ENCODE results near the gene CDCA8. TPM values are rescaled to one million over a fixed set of nuclear protein-coding genes. Genes with fewer than 3 reads are reported as not detected.

Gene CDCA8
- total RNA-seq, 1 donor: 14.2 TPM

DNA sequence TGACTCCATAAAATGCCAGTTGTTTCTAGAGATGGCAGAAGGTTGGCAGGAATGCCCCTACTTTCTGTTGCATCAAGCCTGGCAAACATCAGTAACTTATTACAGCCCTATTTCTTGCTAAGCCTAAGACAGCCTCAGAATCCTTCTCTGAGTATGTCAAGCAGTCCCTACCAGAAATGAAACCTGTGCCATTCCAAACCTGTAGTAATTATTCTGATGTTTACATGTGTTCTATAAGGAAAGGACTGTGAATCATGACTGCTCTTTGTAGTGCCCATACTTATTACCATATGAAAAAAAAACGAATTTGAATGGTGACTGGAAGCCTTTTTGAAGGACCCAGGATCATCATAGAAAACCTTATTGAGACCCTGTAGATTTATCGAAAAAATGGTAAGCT lies 5.4 kb downstream of the CDCA8 start:
- H3K4me3 ChIP-seq (ENCODE audit: low read depth, low read length): no peak overlapping the region
- TF ChIP-seq, protein P1, sequence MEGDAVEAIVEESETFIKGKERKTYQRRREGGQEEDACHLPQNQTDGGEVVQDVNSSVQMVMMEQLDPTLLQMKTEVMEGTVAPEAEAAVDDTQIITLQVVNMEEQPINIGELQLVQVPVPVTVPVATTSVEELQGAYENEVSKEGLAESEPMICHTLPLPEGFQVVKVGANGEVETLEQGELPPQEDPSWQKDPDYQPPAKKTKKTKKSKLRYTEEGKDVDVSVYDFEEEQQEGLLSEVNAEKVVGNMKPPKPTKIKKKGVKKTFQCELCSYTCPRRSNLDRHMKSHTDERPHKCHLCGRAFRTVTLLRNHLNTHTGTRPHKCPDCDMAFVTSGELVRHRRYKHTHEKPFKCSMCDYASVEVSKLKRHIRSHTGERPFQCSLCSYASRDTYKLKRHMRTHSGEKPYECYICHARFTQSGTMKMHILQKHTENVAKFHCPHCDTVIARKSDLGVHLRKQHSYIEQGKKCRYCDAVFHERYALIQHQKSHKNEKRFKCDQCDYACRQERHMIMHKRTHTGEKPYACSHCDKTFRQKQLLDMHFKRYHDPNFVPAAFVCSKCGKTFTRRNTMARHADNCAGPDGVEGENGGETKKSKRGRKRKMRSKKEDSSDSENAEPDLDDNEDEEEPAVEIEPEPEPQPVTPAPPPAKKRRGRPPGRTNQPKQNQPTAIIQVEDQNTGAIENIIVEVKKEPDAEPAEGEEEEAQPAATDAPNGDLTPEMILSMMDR (IDR thresholded peaks at IDR 0.05; ENCODE audit: insufficient read depth, low read depth, low read length): no peak
- DNase-seq (ENCODE audit: low read depth): no peak

DNA sequence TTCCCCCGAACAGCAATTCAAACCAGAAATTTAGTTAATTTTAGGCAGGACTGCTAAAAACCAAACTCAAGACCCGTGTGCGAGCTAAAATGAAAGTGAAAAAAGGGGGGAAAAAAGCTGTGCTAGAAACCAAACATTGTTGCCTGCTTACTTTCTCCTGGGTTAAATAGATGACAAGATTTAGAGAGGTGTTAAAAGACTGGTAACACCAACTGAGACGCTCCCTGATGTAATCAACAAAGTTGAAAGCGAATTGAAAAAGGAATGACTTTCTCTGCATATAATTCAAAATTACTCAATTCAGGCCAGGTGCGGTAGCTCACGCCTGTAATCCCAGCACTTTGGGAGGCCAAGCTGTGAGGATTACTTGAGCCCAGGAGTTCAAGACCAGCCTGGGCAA lies 6.8 kb downstream of the CDCA8 start:
- H3K4me3 ChIP-seq (ENCODE audit: low read depth, low read length): no peak overlapping the region
- DNase-seq (ENCODE audit: low read depth): no peak
- TF ChIP-seq, protein P1 (IDR thresholded peaks at IDR 0.05; ENCODE audit: insufficient read depth, low read depth, low read length): no peak

DNA sequence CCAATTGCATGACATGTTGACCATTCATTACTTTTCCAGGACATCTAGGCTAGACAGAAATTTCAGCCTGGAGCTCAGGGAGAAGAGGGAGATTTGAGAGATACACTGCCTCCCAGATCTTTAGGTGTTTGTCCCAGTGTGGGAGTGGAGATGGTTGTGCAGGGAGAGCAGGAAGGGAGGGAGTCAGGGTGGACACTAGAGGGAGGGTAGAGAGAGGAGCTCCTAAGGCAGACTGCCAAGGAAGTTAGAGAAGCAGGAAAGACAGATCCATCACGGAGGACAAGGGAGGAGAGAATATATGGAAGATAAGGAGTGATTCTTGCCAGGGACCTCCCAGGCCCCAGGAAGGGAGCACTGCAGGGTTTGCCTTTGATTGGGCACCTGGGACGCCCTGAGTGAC lies 8.7 kb downstream of the CDCA8 start:
- TF ChIP-seq, protein P1 (IDR thresholded peaks at IDR 0.05; ENCODE audit: insufficient read depth, low read depth, low read length): no peak
- H3K4me3 ChIP-seq (ENCODE audit: low read depth, low read length): no peak overlapping the region
- no peak for DNase-seq (ENCODE audit: low read depth)

DNA sequence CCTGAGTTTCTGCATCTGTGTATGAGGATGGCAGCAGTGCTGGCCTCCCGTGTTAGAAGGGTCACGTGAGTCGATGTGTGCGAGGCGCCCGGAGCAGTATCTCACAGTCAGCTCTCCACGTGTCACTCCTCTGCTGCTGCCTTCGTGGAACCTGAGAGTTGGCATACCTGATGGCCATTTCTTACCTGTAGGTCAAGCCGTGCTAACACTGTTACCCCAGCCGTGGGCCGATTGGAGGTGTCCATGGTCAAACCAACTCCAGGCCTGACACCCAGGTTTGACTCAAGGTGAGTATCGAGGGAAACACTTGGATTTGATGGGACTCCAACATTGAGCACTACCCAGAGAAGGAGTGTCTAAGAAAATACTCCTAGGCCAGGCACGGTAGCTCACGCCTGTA lies 10.7 kb downstream of the CDCA8 start:
- no peak for DNase-seq (ENCODE audit: low read depth)
- no peak overlapping the region for H3K4me3 ChIP-seq (ENCODE audit: low read depth, low read length)
- TF ChIP-seq, protein P1 (IDR thresholded peaks at IDR 0.05; ENCODE audit: insufficient read depth, low read depth, low read length): no peak

DNA sequence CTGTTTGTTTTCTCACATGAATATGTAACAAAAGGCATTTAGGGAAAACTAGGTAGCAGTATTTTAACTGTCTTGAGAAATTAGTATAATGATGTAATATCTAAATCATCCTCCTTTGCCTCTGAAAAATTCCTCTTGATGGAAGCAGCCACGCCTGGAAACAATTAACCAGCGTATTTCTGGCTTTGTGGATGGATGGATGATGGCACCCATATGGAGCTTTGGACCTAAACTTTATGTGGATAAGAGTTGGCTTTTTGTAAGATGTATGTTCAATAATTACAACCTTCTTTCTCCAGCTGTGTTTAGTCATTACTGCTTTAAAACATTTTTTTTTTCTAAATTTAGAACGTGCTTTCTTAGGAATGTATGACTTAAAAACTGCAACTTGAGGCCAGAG lies 12.7 kb downstream of the CDCA8 start:
- H3K4me3 ChIP-seq (ENCODE audit: low read depth, low read length): no peak overlapping the region
- TF ChIP-seq, protein P1 (IDR thresholded peaks at IDR 0.05; ENCODE audit: insufficient read depth, low read depth, low read length): no peak
- DNase-seq (ENCODE audit: low read depth): peak; percentile 19

DNA sequence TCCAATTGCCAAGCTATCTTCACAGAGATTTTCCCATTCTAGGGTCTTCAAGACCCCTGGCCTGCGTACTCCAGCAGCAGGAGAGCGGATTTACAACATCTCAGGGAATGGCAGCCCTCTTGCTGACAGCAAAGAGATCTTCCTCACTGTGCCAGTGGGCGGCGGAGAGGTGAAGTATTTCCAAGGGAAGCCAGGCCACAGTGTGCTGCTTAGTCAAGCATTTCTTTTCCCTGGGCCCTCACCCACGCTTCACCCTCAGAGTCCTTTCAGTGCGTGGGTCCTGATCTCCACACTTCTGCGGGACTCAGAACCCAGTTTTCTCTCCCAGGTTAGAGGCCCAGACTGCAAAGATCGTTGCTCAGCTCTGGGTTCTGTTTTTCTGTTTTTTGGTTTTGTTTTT lies 13.1 kb downstream of the CDCA8 start:
- TF ChIP-seq, protein P1 (IDR thresholded peaks at IDR 0.05; ENCODE audit: insufficient read depth, low read depth, low read length): no peak
- no peak overlapping the region for H3K4me3 ChIP-seq (ENCODE audit: low read depth, low read length)
- DNase-seq (ENCODE audit: low read depth): no peak

DNA sequence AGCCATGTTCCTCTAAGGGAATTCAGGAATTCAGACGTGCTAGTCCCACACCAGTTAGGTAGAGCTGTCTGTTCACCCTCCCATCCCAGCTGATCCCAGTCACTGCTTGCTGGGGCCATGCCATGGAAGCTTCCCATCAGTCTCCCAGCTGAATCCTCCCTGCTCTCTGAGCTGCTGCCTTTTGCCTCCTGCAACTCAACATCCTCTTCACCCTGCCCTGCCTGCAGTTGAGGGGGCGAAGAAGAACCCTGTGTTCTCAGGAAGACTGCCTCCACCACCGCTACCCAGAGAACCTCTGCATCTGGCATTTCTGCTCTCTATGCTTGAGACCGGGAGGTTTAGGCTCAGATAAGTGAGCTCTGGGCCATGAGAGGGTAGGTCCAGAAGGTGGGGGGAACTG lies 16.2 kb downstream of the CDCA8 start:
- TF ChIP-seq, protein P1 (IDR thresholded peaks at IDR 0.05; ENCODE audit: insufficient read depth, low read depth, low read length): no peak
- no peak overlapping the region for H3K4me3 ChIP-seq (ENCODE audit: low read depth, low read length)
- no peak for DNase-seq (ENCODE audit: low read depth)
